ENCODE data around the gene LENG8. TPM values are rescaled to one million over a fixed set of nuclear protein-coding genes. Genes with fewer than 3 reads are reported as not detected.

Gene LENG8
- total RNA-seq, 4 donors from 2014 or later = 9.9 to 49.5 (median 15.5) TPM

DNA sequence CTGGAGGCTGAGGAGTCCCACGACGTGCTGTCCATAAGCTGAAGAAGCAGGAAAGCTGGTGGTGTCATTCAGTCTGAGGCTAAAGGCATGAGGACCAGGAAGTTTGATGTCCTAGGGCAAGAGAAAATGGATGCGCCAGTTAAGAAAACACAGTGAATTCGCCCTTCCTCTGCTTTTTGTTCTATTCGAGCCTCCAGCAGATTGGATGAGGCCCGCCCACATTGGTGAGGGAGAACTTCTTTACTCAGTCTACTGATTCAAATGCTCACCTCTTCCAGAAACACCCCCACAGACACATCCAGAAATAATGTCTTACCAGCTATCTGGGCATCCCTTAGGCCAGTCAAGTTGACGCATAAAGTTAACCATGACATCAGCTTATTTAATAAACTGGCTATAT lies 41.2 kb upstream of the LENG8 start:
- in situ Hi-C loops (cut with MboI; ENCODE audit: low sequenced_read_pairs in 4 of 4) (no loop called here), intact Hi-C loops (cut with DNase I; ENCODE audit: low total_unique reads) (no loop called here)
- TF ChIP-seq POLR2A (IDR thresholded peaks at IDR 0.05) (no peak), CTCF (IDR thresholded peaks at IDR 0.05 in 4 of 5, conservative IDR thresholded peaks at IDR 0.05 in 1 of 5) (no peak)
- Histone ChIP-seq H3K27ac (no peak overlapping the region), H3K27me3 (no peaks in the 10 kb centered on the region), H3K36me3 (no peaks in the 10 kb centered on the region), H3K4me1 (no peaks in the 10 kb centered on the region), H3K9me3 (no peaks in the 10 kb centered on the region), H3K4me3 (no peak overlapping the region)
- ATAC-seq = no peak
- no peak for DNase-seq

DNA sequence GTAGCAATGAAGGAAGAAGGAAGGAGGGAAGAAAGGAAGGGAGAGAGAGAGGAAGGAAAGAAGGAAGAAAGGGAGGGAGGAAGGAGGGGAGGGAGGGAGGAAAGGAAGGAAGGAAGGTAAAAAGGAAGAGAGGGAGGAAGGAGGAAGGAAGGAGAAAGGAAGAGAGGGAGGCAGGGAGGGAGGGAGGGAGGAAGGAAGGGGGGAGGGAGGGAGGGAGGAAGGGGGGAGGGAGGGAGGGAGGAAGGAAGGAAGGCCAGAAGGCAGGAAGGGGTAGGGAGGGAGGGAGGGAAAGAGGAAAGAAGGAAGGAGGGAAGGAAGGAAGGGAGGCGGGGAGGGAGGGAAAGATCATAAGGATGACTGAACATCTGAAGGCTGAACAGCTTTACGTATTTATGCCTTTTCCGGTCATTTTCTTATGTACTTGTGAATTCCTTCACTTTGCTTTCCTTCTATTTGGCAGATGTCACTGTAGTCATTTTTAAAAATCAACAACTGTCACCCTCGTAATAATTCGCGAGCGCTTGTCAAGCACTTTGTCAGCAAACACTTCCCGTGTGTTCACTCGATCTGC lies 40.5 kb upstream of the LENG8 start:
- in situ Hi-C loops (cut with MboI; ENCODE audit: low sequenced_read_pairs in 4 of 4) (no loop called here), intact Hi-C loops (cut with DNase I; ENCODE audit: low total_unique reads) (no loop called here)
- TF ChIP-seq CTCF (IDR thresholded peaks at IDR 0.05 in 4 of 5, conservative IDR thresholded peaks at IDR 0.05 in 1 of 5) (no peak), POLR2A (IDR thresholded peaks at IDR 0.05) (no peak)
- DNase-seq (no peak), ATAC-seq (no peak)
- no peaks in the 10 kb centered on the region for H3K27me3 ChIP-seq
- H3K27ac ChIP-seq = no peak overlapping the region
- H3K4me1 ChIP-seq = no peaks in the 10 kb centered on the region
- H3K36me3 ChIP-seq = no peaks in the 10 kb centered on the region
- H3K4me3 ChIP-seq = no peak overlapping the region
- no peaks in the 10 kb centered on the region for H3K9me3 ChIP-seq

DNA sequence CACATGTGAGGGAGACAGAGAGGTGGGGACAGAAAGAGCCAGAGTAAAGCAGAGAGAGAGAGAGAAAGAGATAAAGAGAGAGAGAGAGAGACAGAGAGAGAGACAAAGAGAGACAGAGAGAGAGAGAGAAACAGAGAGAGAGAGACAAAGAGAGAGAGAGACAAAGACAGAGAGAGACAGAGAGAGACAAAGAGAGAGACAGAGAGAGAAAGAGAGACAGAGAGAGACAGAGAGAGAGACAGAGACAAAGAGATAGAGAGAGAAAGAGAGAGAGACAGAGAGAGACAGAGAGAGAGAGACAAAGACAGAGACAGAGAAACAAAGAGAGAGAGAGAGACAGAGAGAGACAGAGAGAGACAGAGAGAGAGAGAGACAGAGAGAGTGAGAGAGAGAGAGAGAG lies 38.0 kb upstream of the LENG8 start:
- peaks cover 14 to 18% (median 16%) of the 10 kb centered on the region in 3 donors for H3K27me3 ChIP-seq
- H3K9me3 ChIP-seq = no peaks in the 10 kb centered on the region
- DNase-seq (no peak), ATAC-seq (no peak)
- TF ChIP-seq CTCF (IDR thresholded peaks at IDR 0.05 in 4 of 5, conservative IDR thresholded peaks at IDR 0.05 in 1 of 5) (no peak), POLR2A (IDR thresholded peaks at IDR 0.05) (no peak)
- in situ Hi-C loops (cut with MboI; ENCODE audit: low sequenced_read_pairs in 4 of 4) = no loop called here
- H3K27ac ChIP-seq = no peak overlapping the region
- H3K4me1 ChIP-seq = no peaks in the 10 kb centered on the region
- intact Hi-C loops (cut with DNase I; ENCODE audit: low total_unique reads) = no loop called here
- no peak overlapping the region for H3K4me3 ChIP-seq
- H3K36me3 ChIP-seq = no peaks in the 10 kb centered on the region

DNA sequence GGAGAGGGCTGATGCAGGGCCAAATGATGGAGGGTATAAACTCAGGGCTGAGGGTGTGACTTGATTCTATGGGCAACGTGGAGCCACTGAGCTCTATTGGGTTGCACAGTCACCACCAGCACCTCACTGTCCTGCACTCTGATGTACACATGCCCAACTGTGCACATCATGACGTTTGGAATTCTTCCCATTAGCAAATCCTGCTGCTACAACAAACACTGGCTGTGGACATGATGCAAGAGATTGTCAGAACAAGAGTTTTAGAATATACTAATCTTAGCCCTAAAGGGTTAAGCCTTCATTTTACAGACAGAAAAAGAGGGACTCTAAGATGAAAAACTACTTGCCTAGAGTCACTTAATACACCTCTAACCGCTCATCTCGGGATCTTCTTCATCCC lies 36.1 kb upstream of the LENG8 start:
- in situ Hi-C loops (cut with MboI; ENCODE audit: low sequenced_read_pairs in 4 of 4) = no loop called here
- no peaks in the 10 kb centered on the region for H3K36me3 ChIP-seq
- no peak for ATAC-seq
- H3K4me3 ChIP-seq = no peak overlapping the region
- DNase-seq = no peak
- peaks cover 28 to 37% (median 34%) of the 10 kb centered on the region in 3 donors for H3K27me3 ChIP-seq
- no peak overlapping the region for H3K27ac ChIP-seq
- intact Hi-C loops (cut with DNase I; ENCODE audit: low total_unique reads) = no loop called here
- H3K9me3 ChIP-seq = no peaks in the 10 kb centered on the region
- TF ChIP-seq POLR2A (IDR thresholded peaks at IDR 0.05) (no peak), CTCF (IDR thresholded peaks at IDR 0.05 in 4 of 5, conservative IDR thresholded peaks at IDR 0.05 in 1 of 5) (no peak)
- no peaks in the 10 kb centered on the region for H3K4me1 ChIP-seq

DNA sequence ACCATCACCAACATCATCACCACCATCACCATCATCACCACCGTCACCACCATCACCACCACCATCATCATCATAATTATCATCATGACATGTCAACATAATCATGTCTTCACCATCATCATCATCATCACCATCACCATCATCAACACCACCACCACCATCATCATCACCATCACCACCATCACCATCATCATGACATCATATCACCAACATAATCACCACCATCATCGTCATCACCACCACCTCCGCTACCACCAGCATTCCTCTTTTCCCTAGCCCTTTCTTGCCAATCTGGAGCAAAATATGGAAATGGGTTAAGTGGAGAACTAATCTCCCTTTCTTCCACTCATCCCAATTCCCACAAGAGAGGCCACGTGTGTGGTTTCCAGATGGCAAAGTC lies 34.8 kb upstream of the LENG8 start:
- no peak for TF ChIP-seq POLR2A (IDR thresholded peaks at IDR 0.05)
- TF ChIP-seq CTCF (IDR thresholded peaks at IDR 0.05 in 4 of 5, conservative IDR thresholded peaks at IDR 0.05 in 1 of 5) = no peak
- intact Hi-C loops (cut with DNase I; ENCODE audit: low total_unique reads) (no loop called here), in situ Hi-C loops (cut with MboI; ENCODE audit: low sequenced_read_pairs in 4 of 4) (no loop called here)
- ATAC-seq (no peak), DNase-seq (no peak)
- Histone ChIP-seq H3K4me3 (no peak overlapping the region), H3K27ac (no peak overlapping the region), H3K4me1 (no peaks in the 10 kb centered on the region), H3K9me3 (no peaks in the 10 kb centered on the region), H3K27me3 (peaks cover 30 to 50% (median 46%) of the 10 kb centered on the region in 3 donors), H3K36me3 (no peaks in the 10 kb centered on the region)

Measured in gastrocnemius medialis (tissue), 4 donors.